Prostate gland (tissue), 2 donors: ENCODE results near the gene LRRC63.

Experiments used
- POLR2A ChIP-seq: fragments of 450-650 bp; IDR thresholded peaks from one replicate; pipeline ENCODE4 v1.6.1; 2016; ENCODE audit warnings: antibody characterized with exemption, mild to moderate bottlenecking
- POLR2AphosphoS5 ChIP-seq: sonication (generic); formaldehyde crosslinking; IDR thresholded peaks from one replicate; pipeline ENCODE4 v1.6.1; 2017; ENCODE audit warnings: antibody characterized with exemption
- TF ChIP-seq, protein P1 (sequence below), 4 experiments: fragments of 200-600 bp in 2 of 4; fragments of 450-650 bp in 2 of 4; sonication (generic) in 2 of 4; IDR thresholded peaks; 1 replicate in 3 of 4; 2 replicates in 1 of 4; pipeline ENCODE4 v1.5.1; 2016 to 2019; ENCODE audit warnings: antibody characterized with exemption in 4 of 4, mild to moderate bottlenecking in 2 of 4, moderate library complexity in 2 of 4

DNA sequence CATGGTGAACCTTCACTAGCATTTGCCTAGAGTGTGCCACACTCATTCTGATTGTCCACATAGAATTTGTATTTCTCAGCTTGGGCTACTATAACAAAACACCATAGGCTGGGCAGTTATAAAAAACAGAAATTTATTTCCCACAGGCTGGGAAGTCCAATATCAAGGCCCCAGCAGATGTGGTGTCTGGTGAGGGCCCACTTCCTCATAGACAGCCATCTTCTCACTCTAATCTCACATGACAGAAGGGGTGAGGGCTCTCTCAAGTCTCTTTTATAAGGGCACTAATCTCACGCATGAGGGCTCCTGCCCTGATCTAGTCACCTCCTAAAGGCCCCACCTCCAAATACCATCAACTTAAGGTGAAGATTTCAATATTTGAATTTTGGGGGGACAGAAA is 53.6 kb downstream of the LRRC63 start:
- no peak for TF ChIP-seq POLR2AphosphoS5
- TF ChIP-seq, protein P1, sequence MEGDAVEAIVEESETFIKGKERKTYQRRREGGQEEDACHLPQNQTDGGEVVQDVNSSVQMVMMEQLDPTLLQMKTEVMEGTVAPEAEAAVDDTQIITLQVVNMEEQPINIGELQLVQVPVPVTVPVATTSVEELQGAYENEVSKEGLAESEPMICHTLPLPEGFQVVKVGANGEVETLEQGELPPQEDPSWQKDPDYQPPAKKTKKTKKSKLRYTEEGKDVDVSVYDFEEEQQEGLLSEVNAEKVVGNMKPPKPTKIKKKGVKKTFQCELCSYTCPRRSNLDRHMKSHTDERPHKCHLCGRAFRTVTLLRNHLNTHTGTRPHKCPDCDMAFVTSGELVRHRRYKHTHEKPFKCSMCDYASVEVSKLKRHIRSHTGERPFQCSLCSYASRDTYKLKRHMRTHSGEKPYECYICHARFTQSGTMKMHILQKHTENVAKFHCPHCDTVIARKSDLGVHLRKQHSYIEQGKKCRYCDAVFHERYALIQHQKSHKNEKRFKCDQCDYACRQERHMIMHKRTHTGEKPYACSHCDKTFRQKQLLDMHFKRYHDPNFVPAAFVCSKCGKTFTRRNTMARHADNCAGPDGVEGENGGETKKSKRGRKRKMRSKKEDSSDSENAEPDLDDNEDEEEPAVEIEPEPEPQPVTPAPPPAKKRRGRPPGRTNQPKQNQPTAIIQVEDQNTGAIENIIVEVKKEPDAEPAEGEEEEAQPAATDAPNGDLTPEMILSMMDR (IDR thresholded peaks at IDR 0.05), result no peak
- no peak for TF ChIP-seq POLR2A
